PC-9 (cell line): ENCODE results near the gene GALNT5.

Source experiments
- EZH2 ChIP-seq: fragments of 200-600 bp; sonication (generic); IDR thresholded peaks from 2 replicates; pipeline ENCODE4 v1.8.0; 2017; ENCODE audit warnings: antibody characterized with exemption, low read depth
- TF ChIP-seq, protein P1 (sequence below): fragments of 200-600 bp; sonication (generic); conservative IDR thresholded peaks from 2 replicates; pipeline ENCODE4 v1.6.1; 2017; ENCODE audit warnings: mixed run types, antibody characterized with exemption, mild to moderate bottlenecking, moderate library complexity

DNA sequence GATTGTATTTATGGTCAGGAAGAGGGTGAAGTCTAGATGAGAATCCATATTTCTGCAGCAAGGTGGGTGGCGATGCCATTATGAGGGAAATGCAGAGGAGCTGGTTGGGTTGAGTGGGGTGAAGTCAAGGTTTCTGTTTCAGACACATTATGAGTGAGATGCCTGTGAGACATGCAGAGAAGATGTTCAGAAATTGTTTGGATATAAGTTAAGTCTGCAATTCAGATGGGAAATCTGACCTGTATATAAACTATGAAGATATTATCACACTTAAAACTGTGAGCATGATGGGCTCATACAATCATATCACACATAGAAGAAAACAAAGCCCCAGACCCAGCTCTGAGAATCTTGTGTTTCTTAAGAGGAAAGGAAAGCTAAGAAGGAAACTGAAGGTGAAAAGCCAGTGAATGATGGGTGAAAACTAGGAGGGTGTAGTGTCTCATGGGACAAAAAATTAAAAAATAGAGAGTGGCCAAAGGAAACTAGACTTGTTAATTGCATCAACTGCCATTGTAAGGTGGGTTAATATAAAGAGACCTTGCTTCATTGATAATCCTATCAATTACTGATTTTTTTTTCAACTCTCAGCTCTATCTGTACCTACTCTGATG, 14.2 kb downstream of the GALNT5 start:
- TF ChIP-seq, protein P1, sequence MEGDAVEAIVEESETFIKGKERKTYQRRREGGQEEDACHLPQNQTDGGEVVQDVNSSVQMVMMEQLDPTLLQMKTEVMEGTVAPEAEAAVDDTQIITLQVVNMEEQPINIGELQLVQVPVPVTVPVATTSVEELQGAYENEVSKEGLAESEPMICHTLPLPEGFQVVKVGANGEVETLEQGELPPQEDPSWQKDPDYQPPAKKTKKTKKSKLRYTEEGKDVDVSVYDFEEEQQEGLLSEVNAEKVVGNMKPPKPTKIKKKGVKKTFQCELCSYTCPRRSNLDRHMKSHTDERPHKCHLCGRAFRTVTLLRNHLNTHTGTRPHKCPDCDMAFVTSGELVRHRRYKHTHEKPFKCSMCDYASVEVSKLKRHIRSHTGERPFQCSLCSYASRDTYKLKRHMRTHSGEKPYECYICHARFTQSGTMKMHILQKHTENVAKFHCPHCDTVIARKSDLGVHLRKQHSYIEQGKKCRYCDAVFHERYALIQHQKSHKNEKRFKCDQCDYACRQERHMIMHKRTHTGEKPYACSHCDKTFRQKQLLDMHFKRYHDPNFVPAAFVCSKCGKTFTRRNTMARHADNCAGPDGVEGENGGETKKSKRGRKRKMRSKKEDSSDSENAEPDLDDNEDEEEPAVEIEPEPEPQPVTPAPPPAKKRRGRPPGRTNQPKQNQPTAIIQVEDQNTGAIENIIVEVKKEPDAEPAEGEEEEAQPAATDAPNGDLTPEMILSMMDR: no peak
- no peak for TF ChIP-seq EZH2
